Trophoblast cell (in vitro differentiated cells and primary cell): ENCODE data around the gene FGD4.
A peak's percentile ranks its signal among the peaks of the same experiment; 100 is the strongest.

ENCODE experiments used
- DNase-seq, 2 donors: peaks; one replicate each; pipeline ENCODE4 v3.0.0-alpha.2; 2016
- H2AFZ ChIP-seq: 2 replicates; pipeline ENCODE4 v1.6.1; 2013; ENCODE audit warnings: low read length, moderate library complexity, mild to moderate bottlenecking; ENCODE audit not compliant: insufficient read depth, poor library complexity
- H2AK5ac ChIP-seq: 2 replicates; pipeline ENCODE4 v1.6.1; 2013; ENCODE audit warnings: mild to moderate bottlenecking, low read length
- H2BK120ac ChIP-seq: 2 replicates; pipeline ENCODE4 v1.6.1; 2013; ENCODE audit warnings: low read length, mild to moderate bottlenecking, moderate library complexity; ENCODE audit not compliant: insufficient read depth, poor library complexity
- H2BK12ac ChIP-seq: 2 replicates; pipeline ENCODE4 v1.6.1; 2013; ENCODE audit warnings: mild to moderate bottlenecking, low read length, moderate library complexity
- H2BK5ac ChIP-seq: 2 replicates; pipeline ENCODE4 v1.6.1; 2013; ENCODE audit warnings: low read length, low read depth, moderate library complexity, mild to moderate bottlenecking; ENCODE audit not compliant: poor library complexity
- H3K14ac ChIP-seq: 2 replicates; pipeline ENCODE4 v1.6.1; 2013; ENCODE audit warnings: mild to moderate bottlenecking, low read length
- H3K18ac ChIP-seq: 2 replicates; pipeline ENCODE4 v1.6.1; 2013; ENCODE audit warnings: mild to moderate bottlenecking, low read length
- H3K23ac ChIP-seq: 2 replicates; pipeline ENCODE4 v1.6.1; 2013; ENCODE audit warnings: low read length
- H3K27ac ChIP-seq: 2 replicates; pipeline ENCODE4 v1.5.1; 2013; ENCODE audit warnings: low read depth, mild to moderate bottlenecking, inconsistent platforms, low read length, moderate library complexity
- H3K27me3 ChIP-seq: 2 replicates; pipeline ENCODE4 v1.6.1; 2013; ENCODE audit warnings: inconsistent platforms, mild to moderate bottlenecking, low read length, moderate library complexity; ENCODE audit not compliant: insufficient read depth
- H3K36me3 ChIP-seq, 2 experiments: 1 replicate in 1 of 2; 2 replicates in 1 of 2; pipeline ENCODE4 v1.6.1; 2013; ENCODE audit warnings: low read length in 2 of 2, mild to moderate bottlenecking in 2 of 2, moderate library complexity in 1 of 2; ENCODE audit not compliant: insufficient read depth in 2 of 2, control insufficient read depth in 1 of 2
- H3K4ac ChIP-seq: 2 replicates; pipeline ENCODE4 v1.6.1; 2013; ENCODE audit warnings: low read depth, mild to moderate bottlenecking, low read length, moderate library complexity
- H3K4me1 ChIP-seq, 2 experiments: 1 replicate in 1 of 2; 2 replicates in 1 of 2; pipeline ENCODE4 v1.6.1; 2013; ENCODE audit warnings: low read length in 2 of 2, mild to moderate bottlenecking in 2 of 2, moderate library complexity in 1 of 2; ENCODE audit not compliant: insufficient read depth in 2 of 2, control insufficient read depth in 1 of 2
- H3K4me2 ChIP-seq: 2 replicates; pipeline ENCODE4 v1.6.1; 2013; ENCODE audit warnings: inconsistent platforms, mild to moderate bottlenecking, low read length, moderate library complexity
- H3K4me3 ChIP-seq: 2 replicates; pipeline ENCODE4 v1.5.1; 2013; ENCODE audit warnings: mild to moderate bottlenecking, low read depth, low read length, inconsistent platforms
- H3K79me1 ChIP-seq: one replicate; pipeline ENCODE4 v1.6.1; 2013; ENCODE audit warnings: low read length
- H3K79me2 ChIP-seq: 2 replicates; pipeline ENCODE4 v1.6.1; 2013; ENCODE audit warnings: low read length, mild to moderate bottlenecking; ENCODE audit not compliant: control insufficient read depth, insufficient read depth, poor library complexity
- H3K9ac ChIP-seq: 2 replicates; pipeline ENCODE4 v1.6.1; 2013; ENCODE audit warnings: mild to moderate bottlenecking, low read length
- H3K9me3 ChIP-seq: 2 replicates; pipeline ENCODE4 v1.6.1; 2013; ENCODE audit warnings: low read depth, mild to moderate bottlenecking, control low read depth, inconsistent platforms, low read length; ENCODE audit not compliant: insufficient read depth
- H4K12ac ChIP-seq: 2 replicates; pipeline ENCODE4 v1.6.1; 2013; ENCODE audit warnings: low read depth, mild to moderate bottlenecking, low read length, moderate library complexity
- H4K8ac ChIP-seq: 2 replicates; pipeline ENCODE4 v1.6.1; 2013; ENCODE audit warnings: low read depth, mild to moderate bottlenecking, low read length, moderate library complexity
- H4K91ac ChIP-seq: one replicate; pipeline ENCODE4 v1.6.1; 2013; ENCODE audit warnings: low read depth, mild to moderate bottlenecking, low read length, moderate library complexity
- WGBS: extraction: QIAGEN DNeasy Blood & Tissue Kit; methylation state at CpG from one replicate; pipeline ENCODE4 v1.1.7; 2013; ENCODE audit warnings: missing lambda C conversion rate; ENCODE audit not compliant: insufficient read length, insufficient coverage; ENCODE audit errors: extremely low coverage; 5-methylcytosine and 5-hydroxymethylcytosine counted together

The FGD4 gene

GRCh38 chr12:32587581-32588495 is 188.5 kb downstream of the FGD4 start:
- Histone ChIP-seq H2AK5ac (no peak overlapping the region), H3K9ac (no peak overlapping the region), H2AFZ (peak overlapping the region; percentile 21), H3K36me3 (peaks cover 0 to 2% of the 10 kb centered on the region in 2 experiments), H3K4me1 (no peaks in the 10 kb centered on the region), H3K79me2 (no peaks in the 10 kb centered on the region), H3K27me3 (no peaks in the 10 kb centered on the region), H4K12ac (no peak overlapping the region), H2BK120ac (no peak overlapping the region), H3K27ac (no peak overlapping the region), H3K23ac (no peak overlapping the region), H3K79me1 (no peaks in the 10 kb centered on the region), H3K18ac (no peak overlapping the region), H2BK12ac (no peak overlapping the region), H2BK5ac (no peak overlapping the region), H4K8ac (no peak overlapping the region), H3K4me3 (no peak overlapping the region), H3K4me2 (no peak overlapping the region), H4K91ac (no peak overlapping the region), H3K9me3 (no peaks in the 10 kb centered on the region), H3K14ac (no peak overlapping the region), H3K4ac (no peak overlapping the region)
- WGBS, result no CpG with 5 or more reads among the region's 4 CpGs
- DNase-seq, result no peak

GRCh38 chr12:32588604-32589003 is 189.2 kb downstream of the FGD4 start:
- no peak overlapping the region for H4K8ac ChIP-seq
- H3K27me3 ChIP-seq, result no peaks in the 10 kb centered on the region
- no peak overlapping the region for H2BK120ac ChIP-seq
- no peak overlapping the region for H3K9ac ChIP-seq
- H2BK5ac ChIP-seq, result no peak overlapping the region
- H2AK5ac ChIP-seq, result no peak overlapping the region
- peaks cover 0 to 2% of the 10 kb centered on the region in 2 experiments for H3K36me3 ChIP-seq
- no peak overlapping the region for H3K4me3 ChIP-seq
- no peak overlapping the region for H4K12ac ChIP-seq
- H4K91ac ChIP-seq, result no peak overlapping the region
- H3K4me1 ChIP-seq, result no peaks in the 10 kb centered on the region
- no peak overlapping the region for H2AFZ ChIP-seq
- no peak overlapping the region for H3K23ac ChIP-seq
- no peak overlapping the region for H3K14ac ChIP-seq
- H3K27ac ChIP-seq, result no peak overlapping the region
- H3K9me3 ChIP-seq, result no peaks in the 10 kb centered on the region
- no CpG with 5 or more reads among the region's 3 CpGs for WGBS
- no peak overlapping the region for H3K18ac ChIP-seq
- no peak overlapping the region for H2BK12ac ChIP-seq
- H3K4ac ChIP-seq, result no peak overlapping the region
- no peaks in the 10 kb centered on the region for H3K79me1 ChIP-seq
- DNase-seq, result no peak
- no peaks in the 10 kb centered on the region for H3K79me2 ChIP-seq
- no peak overlapping the region for H3K4me2 ChIP-seq

GRCh38 chr12:32589165-32589865 is 190.0 kb downstream of the FGD4 start:
- Histone ChIP-seq H2AK5ac (no peak overlapping the region), H2BK5ac (no peak overlapping the region), H3K4me3 (no peak overlapping the region), H3K9me3 (no peaks in the 10 kb centered on the region), H3K79me1 (no peaks in the 10 kb centered on the region), H4K12ac (no peak overlapping the region), H3K27ac (no peak overlapping the region), H3K14ac (no peak overlapping the region), H4K91ac (no peak overlapping the region), H2BK120ac (no peak overlapping the region), H3K27me3 (no peaks in the 10 kb centered on the region), H3K79me2 (no peaks in the 10 kb centered on the region), H2BK12ac (no peak overlapping the region), H3K36me3 (peaks cover 0 to 2% of the 10 kb centered on the region in 2 experiments), H2AFZ (no peak overlapping the region), H3K9ac (no peak overlapping the region), H3K4me1 (no peaks in the 10 kb centered on the region), H3K23ac (no peak overlapping the region), H4K8ac (no peak overlapping the region), H3K18ac (no peak overlapping the region), H3K4ac (no peak overlapping the region), H3K4me2 (no peak overlapping the region)
- WGBS, result no CpG with 5 or more reads among the region's 4 CpGs
- no peak for DNase-seq

GRCh38 chr12:32595251-32595650 is 195.9 kb downstream of the FGD4 start:
- H3K4me1 ChIP-seq, result no peaks in the 10 kb centered on the region
- no peak overlapping the region for H3K14ac ChIP-seq
- H2BK12ac ChIP-seq, result no peak overlapping the region
- no peak for DNase-seq
- no peak overlapping the region for H2BK120ac ChIP-seq
- H3K9me3 ChIP-seq, result no peaks in the 10 kb centered on the region
- H3K4me2 ChIP-seq, result no peak overlapping the region
- no peak overlapping the region for H3K18ac ChIP-seq
- no peak overlapping the region for H4K12ac ChIP-seq
- no CpG with 5 or more reads among the region's 2 CpGs for WGBS
- no peak overlapping the region for H3K23ac ChIP-seq
- no peaks in the 10 kb centered on the region for H3K27me3 ChIP-seq
- H3K36me3 ChIP-seq, result no peaks in the 10 kb centered on the region
- no peaks in the 10 kb centered on the region for H3K79me1 ChIP-seq
- no peak overlapping the region for H3K9ac ChIP-seq
- H4K91ac ChIP-seq, result no peak overlapping the region
- no peaks in the 10 kb centered on the region for H3K79me2 ChIP-seq
- no peak overlapping the region for H4K8ac ChIP-seq
- H2BK5ac ChIP-seq, result no peak overlapping the region
- no peak overlapping the region for H3K4ac ChIP-seq
- H2AK5ac ChIP-seq, result no peak overlapping the region
- no peak overlapping the region for H3K4me3 ChIP-seq
- no peak overlapping the region for H2AFZ ChIP-seq
- no peak overlapping the region for H3K27ac ChIP-seq
